Keratinocyte (primary cell): ENCODE measurements around the gene IL17RD.

Source experiments
- EZH2 ChIP-seq: IDR thresholded peaks from one replicate; pipeline ENCODE4 v1.6.1; 2012; ENCODE audit warnings: inconsistent platforms, mild to moderate bottlenecking, low read length, moderate library complexity
- TF ChIP-seq, protein P1 (sequence below), 3 experiments: IDR thresholded peaks in 1 of 3; conservative IDR thresholded peaks in 1 of 3; optimal IDR thresholded peaks in 1 of 3; 2 replicates in 2 of 3; 3 replicates in 1 of 3; pipeline versions ENCODE3 to v1.5.1; 2011; ENCODE audit warnings: low read length in 3 of 3, mild to moderate bottlenecking in 3 of 3, moderate library complexity in 2 of 3, control low read depth in 1 of 3, inconsistent platforms in 1 of 3; ENCODE audit not compliant: insufficient read depth in 2 of 3; ENCODE audit errors: extremely low read depth in 1 of 3

DNA sequence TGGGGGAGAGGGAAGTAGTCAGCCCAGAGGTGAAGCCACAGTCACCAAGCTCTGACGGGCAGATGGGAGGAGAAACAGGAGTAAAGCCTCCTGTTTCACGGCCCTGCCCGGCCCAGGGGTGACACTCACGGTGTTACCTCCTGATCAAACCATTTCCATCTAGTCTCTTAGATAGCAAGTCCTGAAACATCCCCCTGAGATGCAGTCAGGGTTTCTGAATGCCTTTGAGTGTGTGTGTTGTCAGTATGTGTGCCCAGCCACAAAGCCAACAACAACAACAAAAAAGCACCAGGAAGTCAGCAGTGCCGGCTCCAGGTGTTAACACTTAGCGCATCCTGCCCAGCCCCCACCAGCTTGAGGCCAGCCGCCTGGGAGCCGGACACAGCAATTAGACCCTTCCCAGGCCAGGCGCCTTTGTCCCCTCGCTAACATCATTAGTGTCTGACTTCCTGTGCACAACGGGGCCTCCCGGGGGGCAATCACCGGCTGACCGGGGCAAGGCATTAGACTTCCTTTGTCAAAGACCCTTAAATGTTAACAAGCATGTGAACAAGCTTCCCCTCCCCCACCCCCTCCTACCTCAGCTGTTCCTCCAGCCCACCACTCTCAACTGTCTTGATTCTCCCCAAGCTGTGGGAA, 34.5 kb downstream of the IL17RD start:
- TF ChIP-seq, protein P1, sequence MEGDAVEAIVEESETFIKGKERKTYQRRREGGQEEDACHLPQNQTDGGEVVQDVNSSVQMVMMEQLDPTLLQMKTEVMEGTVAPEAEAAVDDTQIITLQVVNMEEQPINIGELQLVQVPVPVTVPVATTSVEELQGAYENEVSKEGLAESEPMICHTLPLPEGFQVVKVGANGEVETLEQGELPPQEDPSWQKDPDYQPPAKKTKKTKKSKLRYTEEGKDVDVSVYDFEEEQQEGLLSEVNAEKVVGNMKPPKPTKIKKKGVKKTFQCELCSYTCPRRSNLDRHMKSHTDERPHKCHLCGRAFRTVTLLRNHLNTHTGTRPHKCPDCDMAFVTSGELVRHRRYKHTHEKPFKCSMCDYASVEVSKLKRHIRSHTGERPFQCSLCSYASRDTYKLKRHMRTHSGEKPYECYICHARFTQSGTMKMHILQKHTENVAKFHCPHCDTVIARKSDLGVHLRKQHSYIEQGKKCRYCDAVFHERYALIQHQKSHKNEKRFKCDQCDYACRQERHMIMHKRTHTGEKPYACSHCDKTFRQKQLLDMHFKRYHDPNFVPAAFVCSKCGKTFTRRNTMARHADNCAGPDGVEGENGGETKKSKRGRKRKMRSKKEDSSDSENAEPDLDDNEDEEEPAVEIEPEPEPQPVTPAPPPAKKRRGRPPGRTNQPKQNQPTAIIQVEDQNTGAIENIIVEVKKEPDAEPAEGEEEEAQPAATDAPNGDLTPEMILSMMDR (optimal IDR thresholded peaks at IDR 0.05 in 1 of 3, IDR thresholded peaks at IDR 0.05 in 1 of 3, conservative IDR thresholded peaks at IDR 0.05 in 1 of 3; ENCODE audit: extremely low read depth in 1 of 3, insufficient read depth in 2 of 3, low read length in 3 of 3), result no peak
- no peak for TF ChIP-seq EZH2
